HG03095 (cell line): ENCODE results near the gene OSCAR.

ENCODE experiments used
- ATAC-seq: cut with Tn5 transposase; IDR thresholded peaks from one replicate; pipeline ENCODE4 v1.9.1; 2021; ENCODE audit warnings: moderate library complexity; ENCODE audit not compliant: unreplicated experiment

Gene OSCAR

GRCh38 chr19:54100561-54100960 is at the start of gene OSCAR:
OSCAR (minus strand) TSS chr19:54100803; CDS start chr19:54100792, 11 bp downstream.
- ATAC-seq, result no peak

GRCh38 chr19:54149021-54149812 is 48.6 kb upstream of the OSCAR start:
- no peak for ATAC-seq

GRCh38 chr19:54148158-54148557 is 47.6 kb upstream of the OSCAR start:
- no peak for ATAC-seq

- ATAC-seq, result no peak
Measured at GRCh38 chr19:54147676-54148075, 47.1 kb upstream of the OSCAR start.

- ATAC-seq, result no peak
Measured at GRCh38 chr19:54145541-54146158, 45.0 kb upstream of the OSCAR start.

- ATAC-seq, result no peak
Measured at GRCh38 chr19:54142166-54142780, 41.7 kb upstream of the OSCAR start.

GRCh38 chr19:54141356-54141755 is 40.8 kb upstream of the OSCAR start:
- ATAC-seq, result no peak

GRCh38 chr19:54138489-54139256 is 38.1 kb upstream of the OSCAR start:
- ATAC-seq, result no peak

- no peak for ATAC-seq
Measured at GRCh38 chr19:54137699-54138488, 37.3 kb upstream of the OSCAR start, which contains the start of gene CNOT3. CNOT3 (plus strand) TSS chr19:54137762; CDS start chr19:54142979, 5,217 bp downstream.

GRCh38 chr19:54136864-54137698 is 36.5 kb upstream of the OSCAR start:
- peak; percentile 72 for ATAC-seq

GRCh38 chr19:54136086-54136863 is 35.7 kb upstream of the OSCAR start:
- no peak for ATAC-seq

GRCh38 chr19:54133957-54134590 is 33.5 kb upstream of the OSCAR start:
- ATAC-seq, result no peak

GRCh38 chr19:54133312-54133956 is 32.8 kb upstream of the OSCAR start:
- no peak for ATAC-seq

GRCh38 chr19:54129617-54129996 is 29.0 kb upstream of the OSCAR start:
- no peak for ATAC-seq

- ATAC-seq, result no peak
Measured at GRCh38 chr19:54128796-54129616, 28.4 kb upstream of the OSCAR start.

GRCh38 chr19:54128441-54128725 is 27.8 kb upstream of the OSCAR start:
- ATAC-seq, result no peak
